ENCODE results near the gene URI1.

DNA sequence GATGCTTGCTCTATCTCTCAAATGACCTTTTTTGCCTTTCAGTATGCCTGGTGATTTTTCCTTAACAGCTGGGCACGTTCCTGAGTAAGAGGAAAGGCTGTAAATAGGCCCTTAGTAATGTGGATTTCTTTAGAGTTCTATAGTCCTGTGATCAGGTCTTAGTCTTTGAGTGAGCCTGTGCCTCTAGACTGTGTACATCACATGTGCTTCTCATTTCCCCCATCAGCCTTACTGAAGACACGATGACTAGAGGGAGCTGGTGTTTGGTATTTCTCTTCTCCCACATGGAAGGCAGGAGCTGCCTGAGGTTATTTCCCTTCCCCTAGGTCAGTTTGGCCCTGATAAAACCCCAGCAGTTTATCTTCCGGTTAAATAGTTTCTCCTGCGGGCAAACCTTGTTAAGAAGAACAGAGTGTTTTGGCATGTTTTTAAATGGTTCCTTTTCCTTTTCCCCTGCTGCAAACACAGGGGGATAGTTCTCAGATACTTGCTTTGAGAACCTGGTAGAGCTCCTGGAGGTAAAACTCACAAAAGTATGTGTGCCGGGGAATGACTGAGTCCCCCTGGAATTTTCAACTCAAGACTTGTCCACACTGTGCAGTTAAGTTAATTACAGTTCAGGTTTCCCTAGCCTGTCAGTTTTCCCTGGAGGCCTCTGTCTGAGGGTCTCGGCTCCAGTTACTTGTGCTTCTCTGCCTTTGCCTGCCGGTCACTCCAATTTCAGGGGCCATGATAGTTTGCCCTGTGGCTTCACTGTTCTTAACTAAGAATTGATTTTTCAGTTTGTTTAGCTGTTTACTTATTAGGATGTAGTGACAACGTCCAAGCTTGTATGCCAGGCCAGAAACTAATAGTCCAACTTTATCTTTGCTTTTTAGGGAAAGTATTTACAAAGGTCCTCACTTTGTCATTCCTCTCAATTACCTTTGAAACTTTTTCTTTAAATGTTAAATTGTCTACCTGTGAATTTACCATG lies 94.4 kb downstream of the URI1 start:
- TF ChIP-seq, protein P1, sequence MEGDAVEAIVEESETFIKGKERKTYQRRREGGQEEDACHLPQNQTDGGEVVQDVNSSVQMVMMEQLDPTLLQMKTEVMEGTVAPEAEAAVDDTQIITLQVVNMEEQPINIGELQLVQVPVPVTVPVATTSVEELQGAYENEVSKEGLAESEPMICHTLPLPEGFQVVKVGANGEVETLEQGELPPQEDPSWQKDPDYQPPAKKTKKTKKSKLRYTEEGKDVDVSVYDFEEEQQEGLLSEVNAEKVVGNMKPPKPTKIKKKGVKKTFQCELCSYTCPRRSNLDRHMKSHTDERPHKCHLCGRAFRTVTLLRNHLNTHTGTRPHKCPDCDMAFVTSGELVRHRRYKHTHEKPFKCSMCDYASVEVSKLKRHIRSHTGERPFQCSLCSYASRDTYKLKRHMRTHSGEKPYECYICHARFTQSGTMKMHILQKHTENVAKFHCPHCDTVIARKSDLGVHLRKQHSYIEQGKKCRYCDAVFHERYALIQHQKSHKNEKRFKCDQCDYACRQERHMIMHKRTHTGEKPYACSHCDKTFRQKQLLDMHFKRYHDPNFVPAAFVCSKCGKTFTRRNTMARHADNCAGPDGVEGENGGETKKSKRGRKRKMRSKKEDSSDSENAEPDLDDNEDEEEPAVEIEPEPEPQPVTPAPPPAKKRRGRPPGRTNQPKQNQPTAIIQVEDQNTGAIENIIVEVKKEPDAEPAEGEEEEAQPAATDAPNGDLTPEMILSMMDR (IDR thresholded peaks at IDR 0.05), result no peak
- TF ChIP-seq POLR2A (IDR thresholded peaks at IDR 0.05), result no peak
